OCI-LY7 (cell line): ENCODE measurements around the gene FITM2. TPM values are rescaled to one million over a fixed set of nuclear protein-coding genes. Genes with fewer than 3 reads are reported as not detected.
"Not testable (repeated sequence)": the region's sequence is repeated elsewhere in the genome, so short reads cannot be mapped to it uniquely, and the experiment has no call there.

Experiments used
- BruUV-seq: library from RNA; stranded (reverse); fragments of 400-500 nt; replicated peaks from 2 replicates; lab custom pipeline; 2021; lab: Mats Ljungman, UMichigan
- CTCF ChIA-PET: fragments of 300-600 bp; sonication (Branson Sonifier 250); formaldehyde crosslinking; loops from one replicate; lab custom pipeline; 2022; ENCODE audit warnings: antibody characterized with exemption; ENCODE audit not compliant: unreplicated experiment; lab: Charles Lee
- POLR2A ChIA-PET: fragments of 300-600 bp; sonication (Branson Sonifier 250); formaldehyde crosslinking; loops from one replicate; lab custom pipeline; 2022; ENCODE audit warnings: antibody characterized with exemption; lab: Charles Lee
- DNase-seq: peaks from one replicate; pipeline ENCODE4 v3.0.0-alpha.2; 2015; ENCODE audit warnings: low spot score
- H2AFZ ChIP-seq: fragments of 200-600 bp; sonication (generic), shearing (Covaris generic); 2 replicates; pipeline ENCODE4 v1.6.1; 2014; ENCODE audit warnings: mild to moderate bottlenecking, antibody characterized with exemption, low read length, moderate library complexity
- H3K27ac ChIP-seq: fragments of 200-600 bp; sonication (generic); 2 replicates; pipeline ENCODE4 v1.5.1; 2014; ENCODE audit warnings: mixed run types, low read depth, mild to moderate bottlenecking, moderate library complexity, low read length, inconsistent platforms; ENCODE audit not compliant: poor library complexity, severe bottlenecking
- H3K36me3 ChIP-seq: fragments of 200-600 bp; sonication (generic); 2 replicates; pipeline ENCODE4 v1.6.1; 2014; ENCODE audit warnings: mild to moderate bottlenecking, antibody characterized with exemption, low read length, moderate library complexity, mixed read lengths; ENCODE audit not compliant: insufficient read depth
- H3K4me1 ChIP-seq: fragments of 200-600 bp; sonication (generic); 2 replicates; pipeline ENCODE4 v1.5.1; 2014; ENCODE audit warnings: mild to moderate bottlenecking, low read length; ENCODE audit not compliant: insufficient read depth, poor library complexity, severe bottlenecking
- H3K4me2 ChIP-seq: fragments of 200-600 bp; sonication (generic); 2 replicates; pipeline ENCODE4 v1.6.1; 2014; ENCODE audit warnings: mild to moderate bottlenecking, low read length
- H3K4me3 ChIP-seq: fragments of 200-600 bp; sonication (generic); 2 replicates; pipeline ENCODE4 v1.5.1; 2014; ENCODE audit warnings: mild to moderate bottlenecking, low read depth, low read length; ENCODE audit not compliant: poor library complexity, severe bottlenecking
- H3K79me2 ChIP-seq: fragments of 200-600 bp; sonication (generic); 2 replicates; pipeline ENCODE4 v1.6.1; 2016; ENCODE audit warnings: low read depth, mild to moderate bottlenecking, low read length, moderate library complexity, mixed read lengths; ENCODE audit not compliant: insufficient read depth
- H3K9me2 ChIP-seq: fragments of 200-600 bp; sonication (generic); 2 replicates; pipeline ENCODE4 v1.6.1; 2016; ENCODE audit warnings: mild to moderate bottlenecking, low read length, mixed read lengths; ENCODE audit not compliant: insufficient read depth
- H3K9me3 ChIP-seq: fragments of 200-600 bp; sonication (generic); 2 replicates; pipeline ENCODE4 v1.6.1; 2014; ENCODE audit warnings: mild to moderate bottlenecking, mixed run types, low read length, mixed read lengths
- H4K20me1 ChIP-seq: fragments of 200-600 bp; sonication (generic); 2 replicates; pipeline ENCODE4 v1.6.1; 2014; ENCODE audit warnings: mild to moderate bottlenecking, antibody characterized with exemption, low read length, moderate library complexity, mixed read lengths; ENCODE audit not compliant: insufficient read depth
- CTCF ChIP-seq: fragments of 200-600 bp; sonication (generic); conservative IDR thresholded peaks from 2 replicates; pipeline ENCODE4 v1.5.1; 2014; ENCODE audit warnings: mild to moderate bottlenecking, antibody characterized with exemption, low read length, moderate library complexity, mixed read lengths
- EZH2phosphoT487 ChIP-seq: fragments of 200-600 bp; sonication (generic); IDR thresholded peaks from 2 replicates; pipeline ENCODE4 v1.6.1; 2018; ENCODE audit warnings: low read depth, borderline replicate concordance, mild to moderate bottlenecking, mixed run types, antibody characterized with exemption, low read length, moderate library complexity, mixed read lengths
- intact Hi-C: fragments of 100-400 bp; cut with micrococcal nuclease; formaldehyde crosslinking; loops from one replicate; pipeline ENCODE4 v1.10.0; 2022; ENCODE audit not compliant: unreplicated experiment
- total RNA-seq, 2 experiments: library from RNA; depleted of rRNA in 1 of 2; stranded (reverse); fragments of >200 nt in 1 of 2; shearing (Covaris generic) in 1 of 2; gene quantifications; 2 replicates each; pipeline ENCODE4 v1.2.3, GENCODE V29; 2014 to 2022

Gene FITM2
- total RNA-seq, 2 experiments from 2014 or later: 1.7 to 2.4 TPM

DNA sequence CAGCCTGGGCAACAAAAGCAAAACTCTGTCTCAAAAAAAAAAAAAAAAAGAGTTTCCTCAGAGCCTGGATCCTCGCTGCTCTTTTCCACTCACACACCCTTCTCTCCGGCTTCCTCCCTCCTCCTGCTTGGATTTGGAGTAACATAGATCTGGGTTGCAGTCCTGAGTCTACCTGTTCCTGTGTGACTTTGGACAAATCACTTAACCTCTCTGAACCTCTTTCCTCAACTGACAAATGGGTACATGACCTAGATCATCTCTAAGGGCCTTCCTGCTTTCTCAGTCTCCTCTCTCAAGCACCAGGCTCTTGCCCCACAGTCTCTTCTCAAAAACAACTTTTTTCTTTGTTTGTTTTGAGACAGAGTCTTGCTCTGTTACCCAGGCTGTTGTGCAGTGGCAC lies 20.2 kb upstream of the FITM2 start:
- ChIA-PET POLR2A (no interaction called here), CTCF (no interaction called here)
- TF ChIP-seq EZH2phosphoT487 (no peak), CTCF (no peak)
- Histone ChIP-seq H3K9me3 (no peaks in the 10 kb centered on the region), H3K4me1 (no peaks in the 10 kb centered on the region), H3K4me3 (no peak overlapping the region), H3K4me2 (no peak overlapping the region), H2AFZ (no peak overlapping the region), H3K36me3 (no peaks in the 10 kb centered on the region), H3K27ac (no peak overlapping the region), H3K79me2 (no peaks in the 10 kb centered on the region), H3K9me2 (no peaks in the 10 kb centered on the region), H4K20me1 (no peaks in the 10 kb centered on the region)
- intact Hi-C loops: no loop called here
- DNase-seq: no peak
- BruUV-seq: no TSS peak

DNA sequence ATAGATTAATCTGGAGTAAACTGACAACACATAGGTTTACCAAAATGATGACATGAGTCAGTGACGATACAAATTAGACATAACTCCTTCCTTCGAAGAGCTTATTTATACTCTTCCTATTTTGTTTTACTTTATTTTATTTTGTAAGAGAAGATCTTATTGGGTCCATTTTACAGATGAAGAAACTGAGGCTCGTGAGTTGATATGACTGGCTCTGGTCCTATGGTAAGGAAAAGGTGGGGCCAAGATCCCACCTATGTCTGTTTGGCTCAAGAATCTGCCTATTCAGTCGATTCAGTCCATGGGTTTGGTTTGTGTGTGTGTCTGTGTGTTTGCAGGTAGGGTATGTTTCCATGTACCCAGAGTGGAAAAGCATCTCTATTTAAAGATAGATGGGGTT lies 17.4 kb upstream of the FITM2 start:
- Histone ChIP-seq H3K9me2 (no peaks in the 10 kb centered on the region), H4K20me1 (no peaks in the 10 kb centered on the region), H3K9me3 (no peaks in the 10 kb centered on the region), H2AFZ (no peak overlapping the region), H3K4me3 (no peak overlapping the region), H3K79me2 (no peaks in the 10 kb centered on the region), H3K36me3 (no peaks in the 10 kb centered on the region), H3K4me1 (no peaks in the 10 kb centered on the region), H3K27ac (no peak overlapping the region), H3K4me2 (no peak overlapping the region)
- TF ChIP-seq EZH2phosphoT487 (no peak), CTCF (no peak)
- no peak for DNase-seq
- intact Hi-C loops: no loop called here
- ChIA-PET POLR2A (interaction anchor here (0.9 kb wide), 1 partner anchor 18 kb away, joined by 3 read pairs; no protein-coding TSS in a partner anchor), CTCF (no interaction called here)
- no TSS peak for BruUV-seq

DNA sequence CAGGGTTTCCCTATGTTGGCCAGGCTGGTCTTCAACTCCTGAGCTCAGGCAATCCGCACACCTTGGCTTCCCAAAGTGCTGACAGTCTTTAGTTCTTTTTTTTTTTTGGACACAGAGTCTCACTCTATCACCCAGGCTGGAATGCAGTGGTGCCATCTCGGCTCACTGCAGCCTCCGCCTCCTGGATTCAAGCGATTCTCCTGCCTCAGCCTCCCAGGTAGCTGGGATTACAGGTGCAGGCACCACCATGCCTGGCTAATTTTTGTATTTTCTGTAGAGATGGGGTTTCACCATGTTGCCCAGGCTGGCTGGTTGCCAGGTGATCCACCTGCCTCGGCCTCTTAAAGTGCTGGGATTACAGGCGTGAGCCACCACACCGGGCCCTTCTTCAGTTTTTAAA lies 16.7 kb upstream of the FITM2 start:
- H3K4me2 ChIP-seq, BruUV-seq, CTCF ChIA-PET: not testable (repeated sequence)

More for the DNA sequence above, 16.7 kb upstream of the FITM2 start:
- H3K4me1 ChIP-seq, H4K20me1 ChIP-seq, intact Hi-C loops, H3K4me3 ChIP-seq, H2AFZ ChIP-seq, H3K79me2 ChIP-seq, POLR2A ChIA-PET, H3K9me3 ChIP-seq, DNase-seq, H3K27ac ChIP-seq, H3K36me3 ChIP-seq, H3K9me2 ChIP-seq: not testable (repeated sequence)
